B cell (primary cell): ENCODE results near the gene FLT3LG. TPM values are rescaled to one million over a fixed set of nuclear protein-coding genes. Genes with fewer than 3 reads are reported as not detected.
"Not testable (repeated sequence)": the region's sequence is repeated elsewhere in the genome, so short reads cannot be mapped to it uniquely, and the experiment has no call there.

ENCODE experiments used
- ATAC-seq: fragments of 200-7000 bp; cut with Tn5 transposase; one replicate; pipeline ENCODE4 v1.10.0; 2021; ENCODE audit warnings: low read depth, mild to moderate bottlenecking, moderate number of reproducible peaks, moderate library complexity
- CTCF ChIA-PET: fragments of 350-600 bp; sonication (Branson Sonifier 250); formaldehyde crosslinking; loops from one replicate; lab custom pipeline; 2021; ENCODE audit warnings: antibody characterized with exemption, inconsistent platforms; lab: Charles Lee
- POLR2A ChIA-PET: fragments of 350-600 bp; sonication (Branson Sonifier 250); formaldehyde crosslinking; loops from one replicate; lab custom pipeline; 2021; ENCODE audit warnings: antibody characterized with exemption; lab: Charles Lee
- DNase-seq: peaks from one replicate; pipeline ENCODE4 v3.0.0; 2013
- H2AFZ ChIP-seq: 2 replicates; pipeline ENCODE4 v1.6.1; 2012; ENCODE audit warnings: mild to moderate bottlenecking, low read depth, low read length; ENCODE audit not compliant: insufficient read depth, poor library complexity, severe bottlenecking
- H3K27ac ChIP-seq, 2 donors: 1 replicate in 1 of 2; 2 replicates in 1 of 2; pipeline ENCODE4 v1.5.1; 2012 to 2013; ENCODE audit warnings: low read length in 2 of 2, mild to moderate bottlenecking in 2 of 2, moderate library complexity in 1 of 2
- H3K27me3 ChIP-seq, 4 experiments: fragments of 200-600 bp in 1 of 4; sonication (generic) in 1 of 4; replicated peaks in 1 of 4; 1 replicate in 2 of 4; 2 replicates in 2 of 4; pipeline versions ENCODE4 v1.6.1 to v1.7.0; 2013 to 2016; ENCODE audit warnings: low read length in 3 of 4, mild to moderate bottlenecking in 2 of 4, mixed read lengths in 1 of 4, moderate library complexity in 1 of 4; ENCODE audit not compliant: insufficient read depth in 4 of 4, control insufficient read depth in 3 of 4; ENCODE audit errors: control extremely low read depth in 1 of 4
- H3K36me3 ChIP-seq, 2 experiments: replicated peaks in 1 of 2; 1 replicate in 1 of 2; 2 replicates in 1 of 2; pipeline versions ENCODE4 v1.6.1 to v1.7.1; 2013; ENCODE audit warnings: low read length in 1 of 2; ENCODE audit not compliant: insufficient read depth in 2 of 2, control insufficient read depth in 1 of 2; ENCODE audit errors: control extremely low read depth in 1 of 2, extremely low read depth in 1 of 2
- H3K4me1 ChIP-seq, 2 donors: fragments of 200-600 bp in 1 of 2; sonication (generic) in 1 of 2; 1 replicate in 1 of 2; 2 replicates in 1 of 2; pipeline versions ENCODE4 v1.5.1 to v1.6.1; 2013 to 2017; ENCODE audit warnings: low read length in 2 of 2; ENCODE audit not compliant: control insufficient read depth in 2 of 2, insufficient read depth in 2 of 2
- H3K4me2 ChIP-seq: replicated peaks from 2 replicates; pipeline ENCODE3; 2012; ENCODE audit warnings: mild to moderate bottlenecking, low read depth, low read length; ENCODE audit not compliant: poor library complexity, severe bottlenecking
- H3K4me3 ChIP-seq, 5 experiments: fragments of 200-600 bp in 1 of 5; sonication (generic) in 1 of 5; 1 replicate in 3 of 5; 2 replicates in 2 of 5; pipeline versions ENCODE4 v1.5.1 to v1.7.0; 2011 to 2016; ENCODE audit warnings: low read length in 4 of 5, mild to moderate bottlenecking in 4 of 5, low read depth in 2 of 5, control low read depth in 1 of 5, moderate library complexity in 1 of 5; ENCODE audit not compliant: insufficient read depth in 1 of 5; ENCODE audit errors: control extremely low read depth in 1 of 5, extremely low read depth in 1 of 5
- H3K79me2 ChIP-seq: fragments of 200-600 bp; sonication (generic); one replicate; pipeline ENCODE4 v1.6.0; 2016; ENCODE audit warnings: low read length; ENCODE audit not compliant: control insufficient read depth, insufficient read depth
- H3K9ac ChIP-seq: fragments of 200-600 bp; sonication (generic); 2 replicates; pipeline ENCODE4 v1.6.1; 2017; ENCODE audit warnings: mild to moderate bottlenecking, low read length, moderate library complexity
- H3K9me3 ChIP-seq, 3 donors: one replicate each; pipeline versions ENCODE4 v1.6.1 to v1.7.1; 2013; ENCODE audit warnings: low read length in 2 of 3; ENCODE audit not compliant: control insufficient read depth in 2 of 3, insufficient read depth in 1 of 3; ENCODE audit errors: control extremely low read depth in 1 of 3
- H4K20me1 ChIP-seq: 2 replicates; pipeline ENCODE4 v1.6.0; 2012; ENCODE audit warnings: mild to moderate bottlenecking, low read length; ENCODE audit not compliant: insufficient read depth, control insufficient read depth, poor library complexity, severe bottlenecking
- H3K27ac Mint-ChIP-seq: one replicate; pipeline ENCODE4 v1.8.0; 2021; ENCODE audit warnings: mixed read lengths
- H3K27me3 Mint-ChIP-seq: one replicate; pipeline ENCODE4 v1.8.0; 2021; ENCODE audit warnings: mixed read lengths
- H3K4me1 Mint-ChIP-seq: one replicate; pipeline ENCODE4 v1.8.0; 2021; ENCODE audit warnings: mixed read lengths
- H3K4me3 Mint-ChIP-seq: one replicate; pipeline ENCODE4 v1.8.0; 2021; ENCODE audit warnings: mixed read lengths
- H3K9me3 Mint-ChIP-seq: one replicate; pipeline ENCODE4 v1.8.0; 2022; ENCODE audit warnings: mixed read lengths; ENCODE audit not compliant: insufficient read depth
- EZH2 ChIP-seq: IDR thresholded peaks from 2 replicates; pipeline ENCODE4 v1.6.1; 2012; ENCODE audit warnings: borderline replicate concordance, low read depth, mild to moderate bottlenecking, moderate library complexity, low read length; ENCODE audit not compliant: insufficient read depth, poor library complexity, severe bottlenecking
- WGBS: methylation state at CpG from one replicate; pipeline ENCODE4 v1.1.5; 2013; ENCODE audit warnings: missing lambda C conversion rate; ENCODE audit not compliant: insufficient coverage; 5-methylcytosine and 5-hydroxymethylcytosine counted together
- intact Hi-C: fragments of 100-400 bp; cut with micrococcal nuclease; formaldehyde crosslinking; loops from one replicate; pipeline ENCODE4 v1.10.0; 2022
- polyA plus RNA-seq: library from polyadenylated mRNA; depleted of rRNA; stranded (reverse); fragments of >200 nt; gene quantifications from 2 replicates; pipeline ENCODE4 v1.2.3, GENCODE V29; 2012
- total RNA-seq, 2 donors: library from RNA; stranded (reverse); fragments of 120-200 nt in 1 of 2; gene quantifications; 1 replicate in 1 of 2; 2 replicates in 1 of 2; pipeline versions ENCODE4 v1.2.3 to v1.2.4, GENCODE V29; 2013 to 2022
- TF ChIP-seq, protein P1 (sequence below): fragments of 200-600 bp; IDR thresholded peaks from one replicate; pipeline ENCODE4 v1.8.0; 2022; ENCODE audit warnings: antibody characterized with exemption, mild to moderate bottlenecking

The FLT3LG gene
- total and polyA plus RNA-seq, 2 donors (not counting 1 experiment from before 2014, with no cell fraction given), result 31.0 to 49.8 TPM

DNA sequence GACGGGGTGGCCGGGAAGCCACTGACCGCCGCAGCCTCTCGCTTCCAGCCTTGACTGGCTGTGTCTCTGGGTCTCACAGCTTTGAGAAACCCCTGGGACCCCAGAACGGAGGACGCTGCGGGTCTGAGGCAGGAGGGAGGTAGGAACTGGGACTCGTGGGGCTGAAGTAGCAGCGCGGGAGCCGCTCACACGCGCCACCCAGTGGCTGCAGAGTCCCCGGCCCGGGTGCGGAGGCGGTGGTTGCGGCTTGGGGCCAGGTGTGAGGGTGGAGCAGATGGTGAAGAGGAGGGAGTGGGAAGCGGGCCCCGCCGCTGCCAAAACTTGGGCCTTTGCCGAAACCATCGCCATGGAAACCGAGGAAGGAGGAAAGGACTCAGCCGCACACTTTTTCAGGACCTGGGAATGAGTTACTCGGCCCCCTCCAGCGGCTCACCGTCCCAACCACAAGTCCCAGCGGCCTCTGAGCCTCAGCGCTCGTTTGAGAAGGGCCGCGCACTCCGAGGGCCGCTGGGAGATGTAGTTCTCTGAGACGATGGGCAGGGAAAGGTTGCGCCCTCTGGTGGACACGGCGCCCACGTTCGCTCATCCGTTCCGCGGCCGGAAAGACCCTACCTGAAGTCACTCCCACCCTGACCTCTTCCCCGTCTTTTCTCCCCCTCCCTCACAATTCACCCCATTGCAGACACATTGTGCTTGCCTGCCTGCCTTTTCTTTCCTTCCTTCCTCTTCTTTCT lies 30.5 kb upstream of the FLT3LG start:
- Mint-ChIP-seq H3K4me3 (peak overlapping the region; percentile 93), H3K9me3 (no peaks in the 10 kb centered on the region), H3K4me1 (peaks cover 35% of the 10 kb centered on the region), H3K27me3 (peaks cover 37% of the 10 kb centered on the region), H3K27ac (peak overlapping the region; percentile 95)
- under 1% methylated on average over 45 of the region's 47 CpGs for WGBS
- peak overlapping the region; percentile 65 to 72 for H3K27ac ChIP-seq
- peak overlapping the region; percentile 12 to 80 (median 71) for H3K4me3 ChIP-seq
- intact Hi-C loops, result loop anchor here (1.0 to 2.0 kb wide), 7 partner anchors 8 to 177 kb away; partner anchors contain the start of genes PIH1D1 and RPS11
- TF ChIP-seq, protein P1, sequence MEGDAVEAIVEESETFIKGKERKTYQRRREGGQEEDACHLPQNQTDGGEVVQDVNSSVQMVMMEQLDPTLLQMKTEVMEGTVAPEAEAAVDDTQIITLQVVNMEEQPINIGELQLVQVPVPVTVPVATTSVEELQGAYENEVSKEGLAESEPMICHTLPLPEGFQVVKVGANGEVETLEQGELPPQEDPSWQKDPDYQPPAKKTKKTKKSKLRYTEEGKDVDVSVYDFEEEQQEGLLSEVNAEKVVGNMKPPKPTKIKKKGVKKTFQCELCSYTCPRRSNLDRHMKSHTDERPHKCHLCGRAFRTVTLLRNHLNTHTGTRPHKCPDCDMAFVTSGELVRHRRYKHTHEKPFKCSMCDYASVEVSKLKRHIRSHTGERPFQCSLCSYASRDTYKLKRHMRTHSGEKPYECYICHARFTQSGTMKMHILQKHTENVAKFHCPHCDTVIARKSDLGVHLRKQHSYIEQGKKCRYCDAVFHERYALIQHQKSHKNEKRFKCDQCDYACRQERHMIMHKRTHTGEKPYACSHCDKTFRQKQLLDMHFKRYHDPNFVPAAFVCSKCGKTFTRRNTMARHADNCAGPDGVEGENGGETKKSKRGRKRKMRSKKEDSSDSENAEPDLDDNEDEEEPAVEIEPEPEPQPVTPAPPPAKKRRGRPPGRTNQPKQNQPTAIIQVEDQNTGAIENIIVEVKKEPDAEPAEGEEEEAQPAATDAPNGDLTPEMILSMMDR, result peak; percentile 89
- no peak for TF ChIP-seq EZH2
- peaks cover 2 to 39% (median 34%) of the 10 kb centered on the region in 4 experiments for H3K27me3 ChIP-seq
- peaks cover 0 to 26% of the 10 kb centered on the region in 2 experiments for H3K36me3 ChIP-seq
- H3K9ac ChIP-seq, result peak overlapping the region; percentile 89
- peaks cover 18 to 31% of the 10 kb centered on the region in 2 donors for H3K4me1 ChIP-seq
- peak overlapping the region; percentile 99 for H3K4me2 ChIP-seq
- ChIA-PET POLR2A (interaction anchor here (0.6 to 2.3 kb wide), 12 partner anchors 10 to 600 kb away, joined by 3 to 20 read pairs (median 5); partner anchors contain the start of gene CD37), CTCF (interaction anchor here (0.6 to 5.1 kb wide), 18 partner anchors 8 to 217 kb away, joined by 3 to 70 read pairs (median 4); partner anchors contain the start of genes FLT3LG and PIH1D1)
- DNase-seq, result peak; percentile 98
- peak overlapping the region; percentile 97 for H2AFZ ChIP-seq
- H4K20me1 ChIP-seq, result peaks cover 16% of the 10 kb centered on the region
- H3K9me3 ChIP-seq, result peaks cover 0 to 14% (median 0%) of the 10 kb centered on the region in 3 donors
- H3K79me2 ChIP-seq, result peaks cover 2% of the 10 kb centered on the region
- ATAC-seq, result peak; percentile 85

DNA sequence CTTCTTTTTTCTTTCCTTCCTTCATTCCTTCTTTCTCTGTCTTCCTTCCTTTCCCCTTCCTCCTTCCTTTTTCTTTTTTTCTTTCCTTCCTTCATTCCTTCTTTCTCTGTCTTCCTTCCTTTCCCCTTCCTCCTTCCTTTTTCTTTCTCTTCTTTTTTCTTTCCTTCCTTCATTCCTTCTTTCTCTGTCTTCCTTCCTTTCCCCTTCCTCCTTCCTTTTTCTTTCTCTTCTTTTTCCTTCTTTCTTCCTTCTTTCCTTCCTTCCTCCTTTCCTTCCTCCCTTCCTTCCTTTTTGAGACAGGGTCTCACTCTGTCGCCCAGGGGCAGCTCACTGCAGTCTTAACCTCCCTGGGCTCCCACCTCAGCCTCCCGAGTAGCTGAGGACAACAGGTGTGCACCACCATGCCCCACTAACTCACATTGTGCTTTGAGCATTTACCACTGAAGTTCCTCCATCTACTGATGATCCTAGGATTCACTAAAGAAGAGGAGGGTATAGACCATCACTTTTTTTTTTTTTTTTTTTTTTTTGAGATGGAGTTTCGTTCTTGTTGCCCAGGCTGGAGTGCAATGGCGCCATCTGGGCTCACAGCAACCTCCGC lies 29.8 kb upstream of the FLT3LG start:
- peaks cover 18 to 31% of the 10 kb centered on the region in 2 donors for H3K4me1 ChIP-seq
- H3K79me2 ChIP-seq, H3K9me3 Mint-ChIP-seq, intact Hi-C loops, ATAC-seq, DNase-seq: not testable (repeated sequence)
- peaks cover 0 to 33% (median 27%) of the 10 kb centered on the region in 4 experiments for H3K27me3 ChIP-seq
- Mint-ChIP-seq H3K27me3 (peaks cover 30% of the 10 kb centered on the region), H3K27ac (peak overlapping the region; percentile 95), H3K4me1 (peaks cover 37% of the 10 kb centered on the region), H3K4me3 (peak overlapping the region; percentile 93)
- H3K4me3 ChIP-seq, result peak overlapping the region in 1 of 5 experiments; percentile 77
- 90% methylated on average over 2 of the region's 5 CpGs for WGBS
- peak overlapping the region; percentile 65 to 72 for H3K27ac ChIP-seq
- ChIA-PET POLR2A (interaction anchor here (0.6 to 2.3 kb wide), 9 partner anchors 9 to 601 kb away, joined by 3 to 20 read pairs (median 5); partner anchors contain the start of gene CD37), CTCF (interaction anchor here (0.6 to 5.1 kb wide), 15 partner anchors 9 to 419 kb away, joined by 3 to 70 read pairs (median 4); partner anchors contain the start of gene FLT3LG)
- H3K9me3 ChIP-seq, result peaks cover 0 to 14% (median 0%) of the 10 kb centered on the region in 3 donors
- peak overlapping the region; percentile 97 for H2AFZ ChIP-seq
- H4K20me1 ChIP-seq, result peaks cover 17% of the 10 kb centered on the region
- H3K4me2 ChIP-seq, result peak overlapping the region; percentile 99
- H3K36me3 ChIP-seq, result peaks cover 0 to 33% of the 10 kb centered on the region in 2 experiments
- H3K9ac ChIP-seq, result peak overlapping the region; percentile 89
